ENCODE data around the gene PARP8. TPM values are rescaled to one million over a fixed set of nuclear protein-coding genes. Genes with fewer than 3 reads are reported as not detected.

Gene PARP8
- total RNA-seq, 1 donor = 30.8 TPM

DNA sequence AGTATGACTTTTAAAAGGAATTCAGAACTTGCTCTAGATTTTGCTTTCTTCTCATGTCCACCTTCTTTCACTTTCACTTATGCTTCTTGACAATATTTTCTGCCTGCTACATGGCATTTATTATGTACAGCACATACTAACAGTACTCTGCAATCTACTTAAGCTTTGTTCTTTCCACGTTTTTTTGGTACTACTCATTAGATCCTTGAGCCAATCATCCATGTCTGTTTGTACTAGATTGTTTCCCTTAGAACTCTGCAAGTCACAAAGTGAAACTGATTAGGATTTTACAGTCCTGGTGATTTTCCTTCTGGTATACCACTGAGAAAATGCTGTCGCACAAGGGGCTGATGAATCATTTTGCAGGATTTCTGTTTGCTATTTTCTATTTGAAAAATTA is 78.3 kb downstream of the PARP8 start:
- Histone ChIP-seq H3K79me2 (ENCODE audit: insufficient read depth, low read length) (peaks cover 6% of the 10 kb centered on the region), H3K9me3 (ENCODE audit: low read depth, low read length) (no peaks in the 10 kb centered on the region), H3K27ac (ENCODE audit: low read depth, low read length) (peak overlapping the region; percentile 2), H3K4me1 (ENCODE audit: insufficient read depth, low read length) (no peaks in the 10 kb centered on the region), H3K4me2 (ENCODE audit: insufficient read depth, low read length) (peak overlapping the region; percentile 71), H3K27me3 (ENCODE audit: insufficient read depth, low read length) (no peaks in the 10 kb centered on the region), H3K4me3 (ENCODE audit: insufficient read depth, low read length) (peak overlapping the region; percentile 63), H4K20me1 (ENCODE audit: insufficient read depth, low read length) (no peaks in the 10 kb centered on the region), H3K36me3 (ENCODE audit: insufficient read depth, low read length) (no peaks in the 10 kb centered on the region), H2AFZ (ENCODE audit: low read length) (peak overlapping the region; percentile 39)
- TF ChIP-seq, protein P1, sequence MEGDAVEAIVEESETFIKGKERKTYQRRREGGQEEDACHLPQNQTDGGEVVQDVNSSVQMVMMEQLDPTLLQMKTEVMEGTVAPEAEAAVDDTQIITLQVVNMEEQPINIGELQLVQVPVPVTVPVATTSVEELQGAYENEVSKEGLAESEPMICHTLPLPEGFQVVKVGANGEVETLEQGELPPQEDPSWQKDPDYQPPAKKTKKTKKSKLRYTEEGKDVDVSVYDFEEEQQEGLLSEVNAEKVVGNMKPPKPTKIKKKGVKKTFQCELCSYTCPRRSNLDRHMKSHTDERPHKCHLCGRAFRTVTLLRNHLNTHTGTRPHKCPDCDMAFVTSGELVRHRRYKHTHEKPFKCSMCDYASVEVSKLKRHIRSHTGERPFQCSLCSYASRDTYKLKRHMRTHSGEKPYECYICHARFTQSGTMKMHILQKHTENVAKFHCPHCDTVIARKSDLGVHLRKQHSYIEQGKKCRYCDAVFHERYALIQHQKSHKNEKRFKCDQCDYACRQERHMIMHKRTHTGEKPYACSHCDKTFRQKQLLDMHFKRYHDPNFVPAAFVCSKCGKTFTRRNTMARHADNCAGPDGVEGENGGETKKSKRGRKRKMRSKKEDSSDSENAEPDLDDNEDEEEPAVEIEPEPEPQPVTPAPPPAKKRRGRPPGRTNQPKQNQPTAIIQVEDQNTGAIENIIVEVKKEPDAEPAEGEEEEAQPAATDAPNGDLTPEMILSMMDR (IDR thresholded peaks at IDR 0.05; ENCODE audit: extremely low read depth, low read depth, low read length) = no peak
- DNase-seq (ENCODE audit: insufficient read length, low spot score, missing footprints) = peak; percentile 26

DNA sequence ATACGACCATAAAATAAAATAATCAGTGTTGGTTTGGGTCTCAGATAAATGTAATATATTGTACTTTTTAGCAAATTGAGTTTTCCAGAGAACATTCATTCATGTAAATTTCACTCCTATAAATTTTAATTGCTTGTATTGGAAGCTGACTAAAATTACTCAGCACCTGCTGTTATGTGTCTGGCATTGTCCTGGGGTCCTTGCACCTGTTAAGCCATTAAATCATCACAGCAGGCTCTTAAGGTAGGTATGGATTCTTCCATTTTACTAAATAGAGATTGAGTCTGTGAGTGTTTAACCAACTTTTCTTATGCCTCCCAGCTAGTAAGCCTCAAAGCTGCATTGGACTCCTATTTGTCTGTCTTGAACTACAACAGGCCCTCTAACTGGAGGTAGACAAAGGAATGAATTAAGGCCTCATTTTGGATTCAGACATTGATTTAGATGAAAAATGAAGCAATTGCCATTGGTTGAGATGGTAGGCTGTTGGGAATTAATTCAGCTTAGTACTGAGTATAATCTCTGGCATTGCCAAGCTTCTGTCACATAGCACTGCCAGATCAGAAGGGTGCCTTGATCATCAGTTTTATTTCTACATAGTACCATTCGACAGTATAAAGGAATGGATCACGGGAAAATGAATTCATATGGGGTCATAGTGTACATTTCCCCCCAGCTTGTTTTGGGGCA is 78.9 kb downstream of the PARP8 start:
- TF ChIP-seq, protein P1 (IDR thresholded peaks at IDR 0.05; ENCODE audit: extremely low read depth, low read depth, low read length) = no peak
- H3K4me3 ChIP-seq (ENCODE audit: insufficient read depth, low read length) = peak overlapping the region; percentile 63
- H2AFZ ChIP-seq (ENCODE audit: low read length) = no peak overlapping the region
- H3K79me2 ChIP-seq (ENCODE audit: insufficient read depth, low read length) = peaks cover 6% of the 10 kb centered on the region
- DNase-seq (ENCODE audit: insufficient read length, low spot score, missing footprints) = no peak
- no peaks in the 10 kb centered on the region for H3K36me3 ChIP-seq (ENCODE audit: insufficient read depth, low read length)
- H3K4me1 ChIP-seq (ENCODE audit: insufficient read depth, low read length) = no peaks in the 10 kb centered on the region
- H3K27me3 ChIP-seq (ENCODE audit: insufficient read depth, low read length) = no peaks in the 10 kb centered on the region
- H3K9me3 ChIP-seq (ENCODE audit: low read depth, low read length) = no peaks in the 10 kb centered on the region
- H3K4me2 ChIP-seq (ENCODE audit: insufficient read depth, low read length) = peak overlapping the region; percentile 71
- no peaks in the 10 kb centered on the region for H4K20me1 ChIP-seq (ENCODE audit: insufficient read depth, low read length)
- H3K27ac ChIP-seq (ENCODE audit: low read depth, low read length) = no peak overlapping the region

DNA sequence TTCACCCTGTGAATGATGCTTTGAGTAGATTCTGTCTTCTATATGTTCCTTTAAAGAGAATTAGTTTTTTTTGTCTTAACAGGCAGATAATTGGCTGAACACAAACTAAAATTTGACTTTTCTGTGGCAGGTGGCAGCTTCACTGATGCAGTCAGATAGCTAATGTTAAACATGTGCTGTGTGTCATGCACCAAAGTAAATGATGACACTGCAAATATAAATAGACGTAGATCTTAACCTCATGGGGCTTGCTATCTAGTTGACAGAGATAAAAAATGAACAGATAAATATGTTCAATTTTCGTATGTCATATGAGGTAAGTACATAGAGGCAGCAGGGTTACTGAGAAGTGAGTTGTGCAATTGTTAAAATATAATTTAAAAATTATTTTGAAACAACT is 82.7 kb downstream of the PARP8 start:
- Histone ChIP-seq H3K27ac (ENCODE audit: low read depth, low read length) (no peak overlapping the region), H3K79me2 (ENCODE audit: insufficient read depth, low read length) (no peaks in the 10 kb centered on the region), H3K27me3 (ENCODE audit: insufficient read depth, low read length) (no peaks in the 10 kb centered on the region), H3K9me3 (ENCODE audit: low read depth, low read length) (no peaks in the 10 kb centered on the region), H3K4me2 (ENCODE audit: insufficient read depth, low read length) (no peak overlapping the region), H3K36me3 (ENCODE audit: insufficient read depth, low read length) (no peaks in the 10 kb centered on the region), H2AFZ (ENCODE audit: low read length) (no peak overlapping the region), H4K20me1 (ENCODE audit: insufficient read depth, low read length) (no peaks in the 10 kb centered on the region), H3K4me1 (ENCODE audit: insufficient read depth, low read length) (no peaks in the 10 kb centered on the region), H3K4me3 (ENCODE audit: insufficient read depth, low read length) (no peak overlapping the region)
- DNase-seq (ENCODE audit: insufficient read length, low spot score, missing footprints) = no peak
- TF ChIP-seq, protein P1 (IDR thresholded peaks at IDR 0.05; ENCODE audit: extremely low read depth, low read depth, low read length) = no peak

DNA sequence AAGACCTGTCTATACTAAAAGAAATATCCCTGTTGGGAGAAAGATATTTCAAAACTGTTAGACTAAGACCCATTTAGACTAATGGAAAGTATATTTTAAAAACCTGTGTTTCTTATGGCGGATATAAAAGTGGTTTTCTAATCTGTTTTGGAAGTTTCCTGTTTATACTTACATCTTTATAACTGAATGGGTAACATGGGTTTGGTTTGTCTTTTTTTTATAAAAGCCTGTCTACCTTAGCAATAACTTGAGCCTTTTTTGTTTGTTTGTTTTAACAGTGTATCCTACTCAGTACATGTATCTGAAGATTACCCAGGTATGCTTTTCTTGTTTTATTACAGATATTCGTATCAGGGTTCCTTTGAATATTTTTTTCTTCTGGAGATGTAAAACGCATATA is 83.4 kb downstream of the PARP8 start:
- Histone ChIP-seq H3K4me2 (ENCODE audit: insufficient read depth, low read length) (no peak overlapping the region), H2AFZ (ENCODE audit: low read length) (no peak overlapping the region)
- TF ChIP-seq, protein P1 (IDR thresholded peaks at IDR 0.05; ENCODE audit: extremely low read depth, low read depth, low read length) = no peak

More for the DNA sequence above, 83.4 kb downstream of the PARP8 start:
- Histone ChIP-seq H3K27me3 (ENCODE audit: insufficient read depth, low read length) (no peaks in the 10 kb centered on the region), H3K9me3 (ENCODE audit: low read depth, low read length) (no peaks in the 10 kb centered on the region), H3K79me2 (ENCODE audit: insufficient read depth, low read length) (no peaks in the 10 kb centered on the region), H3K4me1 (ENCODE audit: insufficient read depth, low read length) (no peaks in the 10 kb centered on the region), H4K20me1 (ENCODE audit: insufficient read depth, low read length) (no peaks in the 10 kb centered on the region), H3K27ac (ENCODE audit: low read depth, low read length) (no peak overlapping the region), H3K4me3 (ENCODE audit: insufficient read depth, low read length) (no peak overlapping the region), H3K36me3 (ENCODE audit: insufficient read depth, low read length) (no peaks in the 10 kb centered on the region)
- DNase-seq (ENCODE audit: insufficient read length, low spot score, missing footprints) = no peak

Data from osteoblast (primary cell).